Ascending aorta (tissue), 2 donors: ENCODE data around the gene CFAP20. TPM values are rescaled to one million over a fixed set of nuclear protein-coding genes. Genes with fewer than 3 reads are reported as not detected.

Source experiments
- DNase-seq, 2 donors: peaks; one replicate each; pipeline ENCODE4 v3.0.0-alpha.2; 2019; ENCODE audit warnings: low spot score in 2 of 2
- H3K27ac ChIP-seq, 2 donors: fragments of 200-600 bp; sonication (generic); one replicate each; pipeline ENCODE4 v1.5.1; 2016 to 2017; ENCODE audit warnings: mild to moderate bottlenecking in 1 of 2
- H3K27me3 ChIP-seq: fragments of 200-600 bp; sonication (generic); one replicate; pipeline ENCODE4 v1.5.1; 2017
- H3K36me3 ChIP-seq, 2 donors: fragments of 200-600 bp; sonication (generic); one replicate each; pipeline ENCODE4 v1.5.1; 2016
- H3K4me1 ChIP-seq, 2 donors: fragments of 200-600 bp; sonication (generic); one replicate each; pipeline ENCODE4 v1.5.1; 2016 to 2017; ENCODE audit warnings: mild to moderate bottlenecking in 1 of 2
- H3K4me3 ChIP-seq, 2 donors: fragments of 200-600 bp; sonication (generic); one replicate each; pipeline ENCODE4 v1.5.1; 2016 to 2017; ENCODE audit warnings: mild to moderate bottlenecking in 1 of 2
- H3K9me3 ChIP-seq, 2 donors: fragments of 200-600 bp; sonication (generic); one replicate each; pipeline ENCODE4 v1.5.1; 2016
- intact Hi-C: fragments of 100-400 bp; cut with DNase I; formaldehyde crosslinking; loops from one replicate; pipeline ENCODE4 v1.15.1; 2023
- total RNA-seq: library from RNA; depleted of rRNA; stranded (reverse); fragments of >200 nt; gene quantifications from one replicate; pipeline ENCODE4 v1.1.0, GENCODE V29; 2016
- TF ChIP-seq, protein P1 (sequence below), 3 experiments: fragments of 200-600 bp in 2 of 3; fragments of 450-650 bp in 1 of 3; sonication (generic) in 2 of 3; IDR thresholded peaks; one replicate each; pipeline ENCODE4 v1.5.1; 2016 to 2019; ENCODE audit warnings: antibody characterized with exemption in 3 of 3, mild to moderate bottlenecking in 1 of 3, moderate library complexity in 1 of 3

CFAP20 gene
- 39.1 TPM for total RNA-seq

GRCh38 chr16:58129097-58129936 lies at the start of gene CFAP20:
Gene CFAP20 (minus strand): TSS chr16:58129381. CDS start chr16:58129115, 266 bp downstream.
- Histone ChIP-seq H3K27ac (peak within 1 kb of the TSS; percentile 84 to 91), H3K9me3 (no peaks in the 10 kb centered on the region), H3K4me1 (peaks cover 17 to 33% of the 10 kb centered on the region in 2 donors), H3K36me3 (no peaks in the 10 kb centered on the region), H3K4me3 (peak within 1 kb of the TSS; percentile 93 to 99), H3K27me3 (no peaks in the 10 kb centered on the region)
- TF ChIP-seq, protein P1, sequence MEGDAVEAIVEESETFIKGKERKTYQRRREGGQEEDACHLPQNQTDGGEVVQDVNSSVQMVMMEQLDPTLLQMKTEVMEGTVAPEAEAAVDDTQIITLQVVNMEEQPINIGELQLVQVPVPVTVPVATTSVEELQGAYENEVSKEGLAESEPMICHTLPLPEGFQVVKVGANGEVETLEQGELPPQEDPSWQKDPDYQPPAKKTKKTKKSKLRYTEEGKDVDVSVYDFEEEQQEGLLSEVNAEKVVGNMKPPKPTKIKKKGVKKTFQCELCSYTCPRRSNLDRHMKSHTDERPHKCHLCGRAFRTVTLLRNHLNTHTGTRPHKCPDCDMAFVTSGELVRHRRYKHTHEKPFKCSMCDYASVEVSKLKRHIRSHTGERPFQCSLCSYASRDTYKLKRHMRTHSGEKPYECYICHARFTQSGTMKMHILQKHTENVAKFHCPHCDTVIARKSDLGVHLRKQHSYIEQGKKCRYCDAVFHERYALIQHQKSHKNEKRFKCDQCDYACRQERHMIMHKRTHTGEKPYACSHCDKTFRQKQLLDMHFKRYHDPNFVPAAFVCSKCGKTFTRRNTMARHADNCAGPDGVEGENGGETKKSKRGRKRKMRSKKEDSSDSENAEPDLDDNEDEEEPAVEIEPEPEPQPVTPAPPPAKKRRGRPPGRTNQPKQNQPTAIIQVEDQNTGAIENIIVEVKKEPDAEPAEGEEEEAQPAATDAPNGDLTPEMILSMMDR (IDR thresholded peaks at IDR 0.05), result no peak
- intact Hi-C loops, result loop anchor here (1.0 to 5.0 kb wide), 8 partner anchors 68 to 592 kb away; partner anchors contain the start of genes CCDC102A, CSNK2A2, KATNB1 and KIFC3
- DNase-seq, result peak; percentile 94 to 100

DNA sequence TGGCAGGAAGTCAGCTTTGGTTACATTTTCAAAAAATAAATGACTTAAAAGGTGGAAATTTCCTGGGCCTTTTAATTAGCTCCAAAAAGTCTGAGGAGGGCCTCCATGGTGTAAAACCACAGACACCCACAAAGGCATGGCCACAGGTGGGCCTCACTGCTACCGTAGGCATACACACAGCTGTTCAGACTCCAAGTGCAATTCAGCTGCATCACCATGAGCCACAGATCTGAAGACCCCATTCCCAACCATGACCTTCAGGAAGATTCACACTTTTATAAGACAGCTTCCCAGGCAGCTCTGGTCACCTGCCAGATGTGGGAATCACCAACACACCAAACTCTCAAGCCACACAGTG lies 48.2 kb upstream of the CFAP20 start:
- intact Hi-C loops, result no loop called here
- no peak for DNase-seq
- H3K4me3 ChIP-seq, result no peak overlapping the region
- no peak overlapping the region for H3K27ac ChIP-seq
- no peaks in the 10 kb centered on the region for H3K9me3 ChIP-seq
- TF ChIP-seq, protein P1 (IDR thresholded peaks at IDR 0.05), result no peak
- H3K27me3 ChIP-seq, result no peaks in the 10 kb centered on the region
- H3K36me3 ChIP-seq, result peaks cover 25 to 27% of the 10 kb centered on the region in 2 donors
- no peaks in the 10 kb centered on the region for H3K4me1 ChIP-seq

GRCh38 chr16:58176608-58177352 lies 47.6 kb upstream of the CFAP20 start:
- Histone ChIP-seq H3K4me1 (no peaks in the 10 kb centered on the region), H3K36me3 (peaks cover 26 to 27% of the 10 kb centered on the region in 2 donors), H3K4me3 (no peak overlapping the region), H3K27ac (no peak overlapping the region), H3K27me3 (no peaks in the 10 kb centered on the region), H3K9me3 (no peaks in the 10 kb centered on the region)
- TF ChIP-seq, protein P1 (IDR thresholded peaks at IDR 0.05), result no peak
- no peak for DNase-seq
- intact Hi-C loops, result no loop called here

DNA sequence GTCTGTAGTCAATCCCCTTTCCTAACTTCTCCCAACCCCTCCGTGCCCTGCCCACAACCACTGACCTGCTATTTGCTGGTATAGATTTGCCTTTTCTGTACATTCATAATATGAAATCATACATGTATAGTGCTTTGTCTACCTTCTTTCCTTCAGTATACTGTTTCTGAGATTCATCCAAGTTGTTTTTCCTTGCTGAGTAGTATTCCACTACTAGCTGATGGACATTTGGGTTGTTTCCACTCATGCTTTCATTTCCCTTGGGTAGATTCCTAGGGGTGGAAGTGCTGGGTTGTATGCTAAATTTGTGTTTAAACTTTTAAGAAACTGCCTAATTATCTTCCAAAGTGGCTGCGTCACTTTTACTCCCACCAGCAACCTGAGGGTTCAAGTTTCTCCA lies 41.0 kb upstream of the CFAP20 start:
- no peak for DNase-seq
- intact Hi-C loops, result no loop called here
- no peak overlapping the region for H3K4me3 ChIP-seq
- TF ChIP-seq, protein P1 (IDR thresholded peaks at IDR 0.05), result no peak
- no peaks in the 10 kb centered on the region for H3K9me3 ChIP-seq
- H3K27me3 ChIP-seq, result no peaks in the 10 kb centered on the region
- no peak overlapping the region for H3K27ac ChIP-seq
- peaks cover 69 to 74% of the 10 kb centered on the region in 2 donors for H3K36me3 ChIP-seq
- H3K4me1 ChIP-seq, result no peaks in the 10 kb centered on the region

GRCh38 chr16:58160855-58161254 lies 31.7 kb upstream of the CFAP20 start:
- Histone ChIP-seq H3K9me3 (no peaks in the 10 kb centered on the region), H3K4me3 (no peak overlapping the region), H3K4me1 (no peaks in the 10 kb centered on the region), H3K27ac (no peak overlapping the region), H3K27me3 (no peaks in the 10 kb centered on the region), H3K36me3 (peaks cover 52 to 68% of the 10 kb centered on the region in 2 donors)
- intact Hi-C loops, result no loop called here
- TF ChIP-seq, protein P1 (IDR thresholded peaks at IDR 0.05), result no peak
- no peak for DNase-seq
